Gastrocnemius medialis (tissue), 4 donors: Measurements from ENCODE around the gene SLC35E1.
"Not testable (repeated sequence)": the region's sequence is repeated elsewhere in the genome, so short reads cannot be mapped to it uniquely, and the experiment has no call there.

Experiments
- CTCF ChIP-seq, 5 experiments: fragments of 450-650 bp in 3 of 5; fragments of 200-600 bp in 2 of 5; sonication (generic) in 2 of 5; IDR thresholded peaks in 4 of 5; conservative IDR thresholded peaks in 1 of 5; 1 replicate in 4 of 5; 2 replicates in 1 of 5; pipeline ENCODE4 v1.5.1; 2016 to 2019; ENCODE audit warnings: antibody characterized with exemption in 5 of 5, mild to moderate bottlenecking in 3 of 5, moderate library complexity in 3 of 5
- POLR2A ChIP-seq, 2 donors: fragments of 450-650 bp; IDR thresholded peaks; one replicate each; pipeline ENCODE4 v1.6.1; 2017; ENCODE audit warnings: antibody characterized with exemption in 2 of 2, mild to moderate bottlenecking in 2 of 2, moderate library complexity in 2 of 2

DNA sequence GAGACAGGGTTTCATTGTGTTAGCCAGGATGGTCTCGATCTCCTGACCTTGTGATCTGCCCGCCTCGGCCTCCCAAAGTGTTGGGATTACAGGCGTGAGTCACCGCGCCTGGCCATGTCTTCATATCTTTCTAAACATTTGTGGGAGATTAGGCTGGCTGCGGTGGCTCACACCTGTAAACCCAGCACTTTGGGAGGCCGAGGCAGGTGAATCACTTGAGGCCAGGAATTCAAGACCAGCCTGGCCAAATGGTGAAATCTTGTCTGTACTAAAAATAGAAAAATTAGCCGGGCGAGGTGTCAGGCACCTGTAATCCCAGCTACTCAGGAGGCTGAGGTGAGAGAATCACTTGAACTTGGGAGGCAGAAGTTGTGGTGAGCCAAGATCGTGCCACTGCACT is 66.1 kb downstream of the SLC35E1 start:
- TF ChIP-seq POLR2A (IDR thresholded peaks at IDR 0.05); CTCF (IDR thresholded peaks at IDR 0.05 in 4 of 5, conservative IDR thresholded peaks at IDR 0.05 in 1 of 5): not testable (repeated sequence)
